Ectodermal cell (in vitro differentiated cells): Measurements from ENCODE around the gene TMEM234. TPM values are rescaled to one million over a fixed set of nuclear protein-coding genes. Genes with fewer than 3 reads are reported as not detected.
"Not testable (repeated sequence)": the region's sequence is repeated elsewhere in the genome, so short reads cannot be mapped to it uniquely, and the experiment has no call there.

Experiments
- H3K27ac ChIP-seq: 2 replicates; pipeline ENCODE4 v1.7.0; 2013; ENCODE audit warnings: mild to moderate bottlenecking, low read depth, low read length; ENCODE audit not compliant: insufficient read depth, poor library complexity, severe bottlenecking
- H3K27me3 ChIP-seq: 2 replicates; pipeline ENCODE4 v1.7.0; 2013; ENCODE audit warnings: mild to moderate bottlenecking, low read length; ENCODE audit not compliant: insufficient read depth, control insufficient read depth, poor library complexity, severe bottlenecking
- H3K36me3 ChIP-seq: one replicate; pipeline ENCODE4 v1.7.0; 2013; ENCODE audit warnings: low read length; ENCODE audit not compliant: control insufficient read depth, insufficient read depth
- H3K4me1 ChIP-seq: one replicate; pipeline ENCODE4 v1.7.0; 2013; ENCODE audit warnings: low read length; ENCODE audit not compliant: control insufficient read depth, insufficient read depth
- H3K4me3 ChIP-seq: 2 replicates; pipeline ENCODE4 v1.7.0; 2013; ENCODE audit warnings: low read depth, low read length, control low read depth; ENCODE audit not compliant: insufficient read depth
- H3K9me3 ChIP-seq: 2 replicates; pipeline ENCODE4 v1.7.0; 2013; ENCODE audit warnings: mild to moderate bottlenecking, low read length, moderate library complexity; ENCODE audit not compliant: control insufficient read depth
- WGBS, 2 experiments: methylation state at CpG; one replicate each; pipeline ENCODE4 v1.1.7; 2013; ENCODE audit warnings: missing lambda C conversion rate in 2 of 2; 5-methylcytosine and 5-hydroxymethylcytosine counted together
- polyA plus RNA-seq, 4 experiments: library from polyadenylated mRNA; stranded (reverse); fragments of 50-300 nt; gene quantifications; one replicate each; pipeline ENCODE4 v1.2.3, GENCODE V29; 2013

The TMEM234 gene
- polyA plus RNA-seq (2013, experiment 1 of 4), result 12.5 TPM
- polyA plus RNA-seq (2013, experiment 2 of 4), result 15.7 TPM
- 11.5 TPM for polyA plus RNA-seq (2013, experiment 3 of 4)
- polyA plus RNA-seq (2013, experiment 4 of 4), result 13.5 TPM

GRCh38 chr1:32221980-32222755, at the start of gene TMEM234, which contains the start of gene EIF3I:
Gene TMEM234 (minus strand): TSS chr1:32222353. CDS start chr1:32222322, 31 bp downstream.
Gene EIF3I (plus strand): TSS chr1:32222407. CDS start chr1:32222442, 35 bp downstream.
- Histone ChIP-seq H3K9me3 (no peaks in the 10 kb centered on the region), H3K27me3 (no peaks in the 10 kb centered on the region), H3K36me3 (no peaks in the 10 kb centered on the region), H3K27ac (peak within 1 kb of the TSS; percentile 26), H3K4me3 (peak within 1 kb of the TSS; percentile 83), H3K4me1 (peaks cover 8% of the 10 kb centered on the region)
- WGBS, 2 experiments, result 0 to 1% methylated on average over 46 of the region's 46 CpGs

GRCh38 chr1:32269744-32270143, 47.6 kb upstream of the TMEM234 start:
- H3K4me1 ChIP-seq, result no peaks in the 10 kb centered on the region
- H3K36me3 ChIP-seq, result no peaks in the 10 kb centered on the region
- H3K4me3 ChIP-seq, result no peak overlapping the region
- H3K27ac ChIP-seq, result no peak overlapping the region
- no peaks in the 10 kb centered on the region for H3K27me3 ChIP-seq
- no peaks in the 10 kb centered on the region for H3K9me3 ChIP-seq

- no peaks in the 10 kb centered on the region for H3K9me3 ChIP-seq
- no peak overlapping the region for H3K27ac ChIP-seq
- no peaks in the 10 kb centered on the region for H3K4me1 ChIP-seq
- no peaks in the 10 kb centered on the region for H3K36me3 ChIP-seq
- H3K4me3 ChIP-seq, result no peak overlapping the region
- H3K27me3 ChIP-seq, result no peaks in the 10 kb centered on the region
- 90 to 91% methylated on average over 7 of the region's 7 CpGs for WGBS, 2 experiments
Observed at GRCh38 chr1:32266921-32267591, 44.9 kb upstream of the TMEM234 start.

GRCh38 chr1:32265846-32266245, 43.7 kb upstream of the TMEM234 start:
- 92 to 93% methylated on average over 9 of the region's 9 CpGs for WGBS, 2 experiments
- Histone ChIP-seq H3K4me3 (no peak overlapping the region), H3K9me3 (no peaks in the 10 kb centered on the region), H3K27ac (no peak overlapping the region), H3K27me3 (no peaks in the 10 kb centered on the region), H3K36me3 (no peaks in the 10 kb centered on the region), H3K4me1 (no peaks in the 10 kb centered on the region)

- H3K27ac ChIP-seq, result no peak overlapping the region
- no peak overlapping the region for H3K4me3 ChIP-seq
- H3K36me3 ChIP-seq, result no peaks in the 10 kb centered on the region
- H3K4me1 ChIP-seq, result no peaks in the 10 kb centered on the region
- no peaks in the 10 kb centered on the region for H3K9me3 ChIP-seq
- 92 to 97% methylated on average over 3 to 4 of the region's 4 CpGs for WGBS, 2 experiments
- H3K27me3 ChIP-seq, result no peaks in the 10 kb centered on the region
Observed at GRCh38 chr1:32263744-32264143, 41.6 kb upstream of the TMEM234 start.

- H3K27me3 ChIP-seq, H3K36me3 ChIP-seq, H3K4me1 ChIP-seq, H3K4me3 ChIP-seq, H3K9me3 ChIP-seq, H3K27ac ChIP-seq: not testable (repeated sequence)
- WGBS, 2 experiments, result 92 to 95% methylated on average over 3 of the region's 4 CpGs
Observed at GRCh38 chr1:32263236-32263593, 41.1 kb upstream of the TMEM234 start.

GRCh38 chr1:32257227-32257508, 35.0 kb upstream of the TMEM234 start:
- no peak overlapping the region for H3K27ac ChIP-seq
- no peaks in the 10 kb centered on the region for H3K9me3 ChIP-seq
- no peaks in the 10 kb centered on the region for H3K36me3 ChIP-seq
- no peaks in the 10 kb centered on the region for H3K4me1 ChIP-seq
- no peak overlapping the region for H3K4me3 ChIP-seq
- WGBS, 2 experiments, result 94 to 95% methylated on average over 6 of the region's 6 CpGs
- H3K27me3 ChIP-seq, result no peaks in the 10 kb centered on the region

- Histone ChIP-seq H3K27ac (no peak overlapping the region), H3K27me3 (no peaks in the 10 kb centered on the region), H3K4me3 (no peak overlapping the region), H3K4me1 (no peaks in the 10 kb centered on the region), H3K9me3 (no peaks in the 10 kb centered on the region), H3K36me3 (no peaks in the 10 kb centered on the region)
- WGBS, 2 experiments, result 89 to 93% methylated on average over 9 of the region's 9 CpGs
Observed at GRCh38 chr1:32256473-32257226, 34.5 kb upstream of the TMEM234 start.

GRCh38 chr1:32255072-32256071, 33.2 kb upstream of the TMEM234 start:
- Histone ChIP-seq H3K4me1 (no peaks in the 10 kb centered on the region), H3K36me3 (no peaks in the 10 kb centered on the region), H3K9me3 (no peaks in the 10 kb centered on the region), H3K27ac (no peak overlapping the region), H3K27me3 (no peaks in the 10 kb centered on the region), H3K4me3 (no peak overlapping the region)
- 94 to 95% methylated on average over 10 of the region's 10 CpGs for WGBS, 2 experiments
